Heart right ventricle (tissue), 16 donors: Measurements from ENCODE around the gene PDZD4. TPM values are rescaled to one million over a fixed set of nuclear protein-coding genes. Genes with fewer than 3 reads are reported as not detected.

ENCODE experiments used
- ATAC-seq, 8 donors: fragments of 200-7000 bp; cut with Tn5 transposase; one replicate each; pipeline ENCODE4 v1.9.1; 2020; ENCODE audit warnings: mild to moderate bottlenecking in 8 of 8, moderate library complexity in 8 of 8, moderate number of reproducible peaks in 1 of 8
- DNase-seq, 2 donors: peaks; one replicate each; pipeline ENCODE4 v3.0.0-alpha.2; 2020
- H3K27ac ChIP-seq, 10 donors: fragments of 200-600 bp; sonication (generic) in 2 of 10; one replicate each; pipeline versions ENCODE4 v1.5.0 to v1.8.0; 2020 to 2022; ENCODE audit warnings: mild to moderate bottlenecking in 3 of 10
- H3K27me3 ChIP-seq, 7 donors: fragments of 200-600 bp; one replicate each; pipeline ENCODE4 v1.8.0; 2021 to 2022; ENCODE audit warnings: mild to moderate bottlenecking in 2 of 7
- H3K36me3 ChIP-seq, 9 donors: fragments of 200-600 bp; sonication (generic) in 1 of 9; one replicate each; pipeline versions ENCODE4 v1.5.0 to v1.8.0; 2020 to 2022; ENCODE audit warnings: mild to moderate bottlenecking in 2 of 9
- H3K4me1 ChIP-seq, 9 donors: fragments of 200-600 bp; sonication (generic) in 1 of 9; one replicate each; pipeline versions ENCODE4 v1.5.0 to v1.8.0; 2020 to 2022; ENCODE audit warnings: mild to moderate bottlenecking in 4 of 9
- H3K4me3 ChIP-seq, 10 donors: fragments of 200-600 bp; sonication (generic) in 2 of 10; one replicate each; pipeline versions ENCODE4 v1.5.0 to v1.8.0; 2020 to 2022; ENCODE audit warnings: mild to moderate bottlenecking in 7 of 10, moderate library complexity in 2 of 10
- H3K9me3 ChIP-seq, 11 donors: fragments of 200-600 bp in 10 of 11; sonication (generic) in 2 of 11; one replicate each; pipeline versions ENCODE4 v1.5.0 to v1.8.0; 2013 to 2022; ENCODE audit warnings: mild to moderate bottlenecking in 2 of 11, control low read depth in 1 of 11, moderate library complexity in 1 of 11
- WGBS, 2 donors: extraction: QIAGEN DNeasy Blood & Tissue Kit; methylation state at CpG; one replicate each; pipeline ENCODE4 v1.1.7; 2013; ENCODE audit warnings: inconsistent platforms in 1 of 2; 5-methylcytosine and 5-hydroxymethylcytosine counted together
- intact Hi-C, 10 donors: fragments of 100-400 bp; cut with DNase I; formaldehyde crosslinking; loops; one replicate each; pipeline versions ENCODE4 v1.11.1 to v1.14.2; 2022
- polyA plus RNA-seq, 2 donors: library from polyadenylated mRNA; stranded (reverse); fragments of 200-250 nt; gene quantifications; one replicate each; pipeline ENCODE4 v1.2.3, GENCODE V29; 2013
- total RNA-seq, 10 donors: library from RNA; stranded (reverse); fragmentation: NEBNext Ultra II Directional in 3 of 10; extraction: Animal tissue kit (Norgen Biotek cat#: 25700) in 3 of 10; gene quantifications; one replicate each; pipeline versions ENCODE4 v1.2.1 to v1.2.4, GENCODE V29; 2021 to 2023
- TF ChIP-seq, protein P1 (sequence below), 9 donors: fragments of 200-600 bp; sonication (generic) in 2 of 9; IDR thresholded peaks; one replicate each; pipeline versions ENCODE4 v1.5.0 to v1.8.0; 2021 to 2022; ENCODE audit warnings: antibody characterized with exemption in 9 of 9, mild to moderate bottlenecking in 5 of 9, moderate library complexity in 1 of 9
- donor health status: Arrhythmogenic right ventricular cardiomyopathy.
- donor health status: ischemic (EF 13 %, LVEDD 7.1; RV severe dilation, severe dysfunction).
- donor health status: healthy with polysubstance abuse.
- donor health status: DM: no; HTN: yes; CAD: no.
- donor health status: DM: no; HTN: no; CAD: no.
- donor health status: ischemic (EF 25% LVEDD 6.9; RV normal size, moderate dysfunction).
- donor health status: ischemic (EF 25% LVEDD 5.7; RV mildly dilated, moderate dysfunction).
- donor health status: healthy.
- donor health status: DM: yes; HTN: yes; CAD: no.
- donor health status: Ischemic cardiomyopathy.
- donor health status: ischemic (EF 35%, LVEDD 5.7; RV mildly dilated, moderate dysfunction).
- donor health status: nonischemic (EF 11% LVEDD 7.7; RV severe dilation, severe dysfunction).
- donor health status: DM: yes; HTN: yes; CAD: no.
- donor health status: PGD.
- donor health status: ischemic (EF 29% LVEDD 5.4; RV normal size, mild dysfunction).
- donor health status: nonischemic (EF 23%, LVEDD 6.1; RV moderate dilation, normal function).

Gene PDZD4
- total and polyA plus RNA-seq, 12 donors: 1.2 to 4.5 (median 2.3) TPM

DNA sequence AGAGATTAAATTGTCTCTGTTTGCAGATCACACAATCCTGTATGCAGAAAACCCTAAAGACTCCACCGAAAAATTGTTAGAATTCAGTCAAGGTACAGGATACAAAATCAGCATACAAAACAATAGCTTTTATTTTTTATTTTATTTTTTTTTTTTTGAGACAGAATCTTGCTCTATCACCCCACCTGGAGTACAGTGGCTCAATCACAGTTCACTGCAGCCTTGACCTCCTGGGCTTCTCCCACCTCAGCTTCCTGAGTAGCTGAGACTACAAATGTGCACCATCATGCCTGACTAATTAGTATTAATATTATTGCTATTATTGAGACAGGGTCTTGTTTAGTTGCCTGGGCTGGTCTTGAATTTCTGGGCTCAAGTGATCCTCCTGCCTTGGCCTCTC is 75.2 kb downstream of the PDZD4 start:
- Histone ChIP-seq H3K4me1 (no peaks in the 10 kb centered on the region), H3K27me3 (peaks cover 0 to 17% (median 0%) of the 10 kb centered on the region in 7 donors), H3K36me3 (no peaks in the 10 kb centered on the region), H3K4me3 (no peak overlapping the region), H3K9me3 (peaks cover 0 to 10% (median 0%) of the 10 kb centered on the region in 11 donors), H3K27ac (no peak overlapping the region)
- DNase-seq: no peak
- 77 to 87% methylated on average over 1 of the region's 1 CpG for WGBS, 2 donors
- ATAC-seq: no peak
- intact Hi-C loops: no loop called here
- TF ChIP-seq, protein P1, sequence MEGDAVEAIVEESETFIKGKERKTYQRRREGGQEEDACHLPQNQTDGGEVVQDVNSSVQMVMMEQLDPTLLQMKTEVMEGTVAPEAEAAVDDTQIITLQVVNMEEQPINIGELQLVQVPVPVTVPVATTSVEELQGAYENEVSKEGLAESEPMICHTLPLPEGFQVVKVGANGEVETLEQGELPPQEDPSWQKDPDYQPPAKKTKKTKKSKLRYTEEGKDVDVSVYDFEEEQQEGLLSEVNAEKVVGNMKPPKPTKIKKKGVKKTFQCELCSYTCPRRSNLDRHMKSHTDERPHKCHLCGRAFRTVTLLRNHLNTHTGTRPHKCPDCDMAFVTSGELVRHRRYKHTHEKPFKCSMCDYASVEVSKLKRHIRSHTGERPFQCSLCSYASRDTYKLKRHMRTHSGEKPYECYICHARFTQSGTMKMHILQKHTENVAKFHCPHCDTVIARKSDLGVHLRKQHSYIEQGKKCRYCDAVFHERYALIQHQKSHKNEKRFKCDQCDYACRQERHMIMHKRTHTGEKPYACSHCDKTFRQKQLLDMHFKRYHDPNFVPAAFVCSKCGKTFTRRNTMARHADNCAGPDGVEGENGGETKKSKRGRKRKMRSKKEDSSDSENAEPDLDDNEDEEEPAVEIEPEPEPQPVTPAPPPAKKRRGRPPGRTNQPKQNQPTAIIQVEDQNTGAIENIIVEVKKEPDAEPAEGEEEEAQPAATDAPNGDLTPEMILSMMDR (IDR thresholded peaks at IDR 0.05): peak in 1 of 9 donors; percentile 25

Other genes with a start within 250 kb of the PDZD4 start
- 10 to 100 TPM; 16.9 to 50.1 (median 21.7) TPM for gene CCNQ, start 231.4 kb downstream of the PDZD4 start, total RNA-seq
- gene CCNQ, start 231.4 kb downstream of the PDZD4 start, polyA plus RNA-seq: 100 to 1,000 TPM in 1 of 2 donors, 10 to 100 TPM in 1; 95.2 to 132 TPM
- gene DUSP9, start 183.3 kb downstream of the PDZD4 start, total RNA-seq: under 1 TPM in 1 of 10 donors, not detected in 9; 0.09 TPM
- under 1 TPM in 1 of 2 donors, not detected in 1; 0.03 TPM for gene DUSP9, start 183.3 kb downstream of the PDZD4 start, polyA plus RNA-seq
- gene PNCK, start 156.7 kb downstream of the PDZD4 start, total RNA-seq: 10 to 100 TPM in 2 of 10 donors, 1 to 10 TPM in 8; 3.6 to 15.6 (median 5.9) TPM
- gene PNCK, start 156.7 kb downstream of the PDZD4 start, polyA plus RNA-seq: 1 to 10 TPM; 2.0 to 5.6 TPM
- gene SLC6A8, start 142.6 kb downstream of the PDZD4 start, total RNA-seq: 100 to 1,000 TPM; 150 to 238 (median 186) TPM
- gene SLC6A8, start 142.6 kb downstream of the PDZD4 start, polyA plus RNA-seq: 100 to 1,000 TPM; 128 to 155 TPM
- gene BCAP31, start 106.2 kb downstream of the PDZD4 start, total RNA-seq: 100 to 1,000 TPM in 3 of 10 donors, 10 to 100 TPM in 7; 70.2 to 140 (median 85.4) TPM
- gene BCAP31, start 106.2 kb downstream of the PDZD4 start, polyA plus RNA-seq: 100 to 1,000 TPM in 1 of 2 donors, 10 to 100 TPM in 1; 82.2 to 164 TPM
- gene ABCD1, start 105.7 kb downstream of the PDZD4 start, total RNA-seq: 10 to 100 TPM; 11.0 to 24.2 (median 14.4) TPM
- gene ABCD1, start 105.7 kb downstream of the PDZD4 start, polyA plus RNA-seq: 10 to 100 TPM in 1 of 2 donors, 1 to 10 TPM in 1; 9.3 to 15.3 TPM
- gene PLXNB3, start 66.3 kb downstream of the PDZD4 start, total RNA-seq: 1 to 10 TPM; 2.1 to 5.8 (median 4.3) TPM
- 1 to 10 TPM; 1.1 to 8.1 TPM for gene PLXNB3, start 66.3 kb downstream of the PDZD4 start, polyA plus RNA-seq
- 10 to 100 TPM; 20.3 to 52.7 (median 44.8) TPM for gene SRPK3, start 49.5 kb downstream of the PDZD4 start, total RNA-seq
- gene SRPK3, start 49.5 kb downstream of the PDZD4 start, polyA plus RNA-seq: 10 to 100 TPM in 1 of 2 donors, 1 to 10 TPM in 1; 9.9 to 52.2 TPM
- gene IDH3G, start 36.2 kb downstream of the PDZD4 start, total RNA-seq: 10 to 100 TPM; 58.7 to 86.9 (median 74.5) TPM
- 10 to 100 TPM; 73.4 to 97.2 TPM for gene IDH3G, start 36.2 kb downstream of the PDZD4 start, polyA plus RNA-seq
- gene SSR4, start 35.9 kb downstream of the PDZD4 start, total RNA-seq: 100 to 1,000 TPM in 9 of 10 donors, 10 to 100 TPM in 1; 94.1 to 227 (median 144) TPM
- gene SSR4, start 35.9 kb downstream of the PDZD4 start, polyA plus RNA-seq: 100 to 1,000 TPM; 477 to 551 TPM
- 1 to 10 TPM; 1.1 to 5.6 (median 2.8) TPM for gene L1CAM, start 55.6 kb upstream of the PDZD4 start, total RNA-seq
- 1 to 10 TPM; 2.4 to 2.6 TPM for gene L1CAM, start 55.6 kb upstream of the PDZD4 start, polyA plus RNA-seq
- 1 to 10 TPM; 1.4 to 4.9 (median 2.1) TPM for gene AVPR2, start 74.1 kb upstream of the PDZD4 start, total RNA-seq
- gene AVPR2, start 74.1 kb upstream of the PDZD4 start, polyA plus RNA-seq: 1 to 10 TPM; 6.6 to 8.9 TPM
- 10 to 100 TPM in 4 of 10 donors, 1 to 10 TPM in 6; 5.5 to 25.3 (median 8.2) TPM for gene ARHGAP4, start 95.7 kb upstream of the PDZD4 start, total RNA-seq
- 10 to 100 TPM; 19.1 to 65.5 TPM for gene ARHGAP4, start 95.7 kb upstream of the PDZD4 start, polyA plus RNA-seq
- gene NAA10, start 104.5 kb upstream of the PDZD4 start, total RNA-seq: 10 to 100 TPM; 46.9 to 88.9 (median 54.5) TPM
- 100 to 1,000 TPM; 151 to 228 TPM for gene NAA10, start 104.5 kb upstream of the PDZD4 start, polyA plus RNA-seq
- 10 to 100 TPM in 4 of 10 donors, 1 to 10 TPM in 6; 7.0 to 17.0 (median 9.6) TPM for gene RENBP, start 114.1 kb upstream of the PDZD4 start, total RNA-seq
- 10 to 100 TPM in 1 of 2 donors, 1 to 10 TPM in 1; 6.0 to 16.6 TPM for gene RENBP, start 114.1 kb upstream of the PDZD4 start, polyA plus RNA-seq
- 10 to 100 TPM; 26.5 to 41.6 (median 31.7) TPM for gene HCFC1, start 141.3 kb upstream of the PDZD4 start, total RNA-seq
- 10 to 100 TPM; 12.3 to 13.9 TPM for gene HCFC1, start 141.3 kb upstream of the PDZD4 start, polyA plus RNA-seq
- gene TMEM187, start 142.2 kb upstream of the PDZD4 start, total RNA-seq: 10 to 100 TPM in 3 of 10 donors, 1 to 10 TPM in 7; 4.8 to 13.2 (median 8.0) TPM
- gene TMEM187, start 142.2 kb upstream of the PDZD4 start, polyA plus RNA-seq: 1 to 10 TPM; 3.4 to 7.2 TPM
- 10 to 100 TPM; 18.2 to 59.0 (median 27.1) TPM for gene IRAK1, start 189.4 kb upstream of the PDZD4 start, total RNA-seq
- gene IRAK1, start 189.4 kb upstream of the PDZD4 start, polyA plus RNA-seq: 10 to 100 TPM; 26.4 to 58.7 TPM